IMR-90 (cell line): ENCODE measurements around the gene PDGFD.

ENCODE experiments used
- CEBPB ChIP-seq: IDR thresholded peaks from 2 replicates; pipeline ENCODE4 v1.6.1; 2012; ENCODE audit warnings: low read depth, low read length, improper control_type of control experiment
- CHD1 ChIP-seq: IDR thresholded peaks from 2 replicates; pipeline ENCODE4 v1.6.1; 2012; ENCODE audit warnings: low read depth, low read length, improper control_type of control experiment
- ELK1 ChIP-seq: fragments of 150-350 bp; IDR thresholded peaks from 2 replicates; pipeline ENCODE4 v1.6.1; 2016; ENCODE audit warnings: low read depth, mild to moderate bottlenecking, low read length, moderate library complexity, borderline replicate concordance
- FOS ChIP-seq: fragments of 150-350 bp; IDR thresholded peaks from 2 replicates; pipeline ENCODE4 v1.6.1; 2016; ENCODE audit warnings: low read depth, low read length
- MAFK ChIP-seq: IDR thresholded peaks from 2 replicates; pipeline ENCODE4 v1.6.1; 2012; ENCODE audit warnings: low read depth, low read length, improper control_type of control experiment
- MAZ ChIP-seq: IDR thresholded peaks from 2 replicates; pipeline ENCODE4 v1.6.1; 2012; ENCODE audit warnings: low read depth, mild to moderate bottlenecking, low read length, improper control_type of control experiment, moderate library complexity, borderline replicate concordance
- MXI1 ChIP-seq: IDR thresholded peaks from 2 replicates; pipeline ENCODE4 v1.6.1; 2012; ENCODE audit warnings: low read depth, mild to moderate bottlenecking, low read length, moderate library complexity, borderline replicate concordance
- NFE2L2 ChIP-seq: fragments of 150-350 bp; IDR thresholded peaks from 2 replicates; pipeline ENCODE4 v1.6.1; 2016; ENCODE audit warnings: low read depth, mild to moderate bottlenecking, low read length
- POLR2A ChIP-seq: IDR thresholded peaks from 2 replicates; pipeline ENCODE4 v1.6.1; 2012; ENCODE audit warnings: mild to moderate bottlenecking, low read depth, low read length
- RAD21 ChIP-seq: IDR thresholded peaks from 2 replicates; pipeline ENCODE4 v1.6.1; 2012; ENCODE audit warnings: low read length, improper control_type of control experiment
- RCOR1 ChIP-seq: IDR thresholded peaks from 2 replicates; pipeline ENCODE4 v1.6.1; 2012; ENCODE audit warnings: mild to moderate bottlenecking, low read length, improper control_type of control experiment; ENCODE audit not compliant: insufficient replicate concordance
- RFX5 ChIP-seq: IDR thresholded peaks from 2 replicates; pipeline ENCODE4 v1.8.0; 2012; ENCODE audit warnings: low read depth, mild to moderate bottlenecking, low read length, moderate library complexity
- SMC3 ChIP-seq: fragments of 150-350 bp; IDR thresholded peaks from 2 replicates; pipeline ENCODE4 v1.6.1; 2016; ENCODE audit warnings: low read depth, mild to moderate bottlenecking, antibody characterized with exemption, low read length, moderate library complexity
- TF ChIP-seq, protein P1 (sequence below): conservative IDR thresholded peaks from 2 replicates; pipeline ENCODE4 v1.5.1; 2012; ENCODE audit warnings: mild to moderate bottlenecking, low read depth, low read length, improper control_type of control experiment

DNA sequence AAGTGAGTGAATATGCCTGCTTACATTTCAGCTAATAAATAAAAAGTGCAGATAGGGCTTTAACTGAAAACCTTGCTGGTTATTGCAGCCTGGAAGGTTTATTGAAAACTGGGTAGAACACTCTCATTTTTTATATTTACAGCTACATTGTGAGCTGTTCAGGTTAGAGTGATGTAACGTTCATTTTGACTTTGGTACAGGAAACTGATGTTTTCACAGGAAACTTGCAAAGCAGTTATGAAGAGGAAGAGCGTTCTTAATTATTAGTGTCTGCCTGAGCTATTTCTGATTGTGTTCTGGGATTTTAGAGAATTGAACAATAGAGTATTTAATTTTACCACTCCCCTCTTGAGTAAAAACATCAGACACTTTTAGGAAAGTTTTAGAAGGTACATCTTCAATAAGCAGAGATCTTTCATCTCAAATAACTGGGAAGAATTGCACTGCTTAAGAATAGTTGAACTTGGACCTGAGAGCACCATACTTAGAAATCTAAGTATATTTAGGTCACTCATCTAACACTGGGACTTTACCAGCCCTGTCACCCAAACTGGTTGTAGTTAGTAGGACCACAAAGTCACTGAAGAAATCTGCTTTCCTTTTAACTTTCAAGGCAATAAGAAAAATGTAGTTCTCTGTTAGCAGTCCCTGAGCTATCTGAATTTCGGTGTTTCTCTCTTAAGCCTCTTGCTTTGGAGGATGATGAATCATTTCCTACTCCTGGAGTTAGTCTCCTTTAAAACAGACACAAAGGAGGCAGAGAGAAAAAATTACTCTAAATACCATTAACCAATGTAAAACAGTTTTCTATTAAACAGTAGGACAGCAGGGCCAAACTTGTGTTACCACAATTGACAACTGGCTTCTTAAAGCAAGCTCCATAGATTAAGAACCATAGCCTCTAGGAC is 256.1 kb downstream of the PDGFD start:
- TF ChIP-seq, protein P1, sequence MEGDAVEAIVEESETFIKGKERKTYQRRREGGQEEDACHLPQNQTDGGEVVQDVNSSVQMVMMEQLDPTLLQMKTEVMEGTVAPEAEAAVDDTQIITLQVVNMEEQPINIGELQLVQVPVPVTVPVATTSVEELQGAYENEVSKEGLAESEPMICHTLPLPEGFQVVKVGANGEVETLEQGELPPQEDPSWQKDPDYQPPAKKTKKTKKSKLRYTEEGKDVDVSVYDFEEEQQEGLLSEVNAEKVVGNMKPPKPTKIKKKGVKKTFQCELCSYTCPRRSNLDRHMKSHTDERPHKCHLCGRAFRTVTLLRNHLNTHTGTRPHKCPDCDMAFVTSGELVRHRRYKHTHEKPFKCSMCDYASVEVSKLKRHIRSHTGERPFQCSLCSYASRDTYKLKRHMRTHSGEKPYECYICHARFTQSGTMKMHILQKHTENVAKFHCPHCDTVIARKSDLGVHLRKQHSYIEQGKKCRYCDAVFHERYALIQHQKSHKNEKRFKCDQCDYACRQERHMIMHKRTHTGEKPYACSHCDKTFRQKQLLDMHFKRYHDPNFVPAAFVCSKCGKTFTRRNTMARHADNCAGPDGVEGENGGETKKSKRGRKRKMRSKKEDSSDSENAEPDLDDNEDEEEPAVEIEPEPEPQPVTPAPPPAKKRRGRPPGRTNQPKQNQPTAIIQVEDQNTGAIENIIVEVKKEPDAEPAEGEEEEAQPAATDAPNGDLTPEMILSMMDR: no peak
- no peak for TF ChIP-seq NFE2L2
- TF ChIP-seq FOS: no peak
- TF ChIP-seq POLR2A: no peak
- TF ChIP-seq SMC3: no peak
- no peak for TF ChIP-seq CEBPB
- TF ChIP-seq RAD21: no peak
- TF ChIP-seq MAFK: no peak
- TF ChIP-seq ELK1: no peak
- TF ChIP-seq MAZ: no peak
- TF ChIP-seq RFX5: no peak
- TF ChIP-seq RCOR1: no peak
- no peak for TF ChIP-seq MXI1
- TF ChIP-seq CHD1: no peak
